HepG2 (cell line): ENCODE data around the gene GNPDA2.

ENCODE experiments used
- ZNF792 ChIP-seq: IDR thresholded peaks from 2 replicates; pipeline ENCODE4 v1.6.1; 2016
- TF ChIP-seq, protein P1 (sequence below): sonication (generic); formaldehyde crosslinking; IDR thresholded peaks from 2 replicates; pipeline ENCODE4 v1.5.0; 2020; ENCODE audit warnings: mild to moderate bottlenecking, missing genetic modification reagents, moderate library complexity

DNA sequence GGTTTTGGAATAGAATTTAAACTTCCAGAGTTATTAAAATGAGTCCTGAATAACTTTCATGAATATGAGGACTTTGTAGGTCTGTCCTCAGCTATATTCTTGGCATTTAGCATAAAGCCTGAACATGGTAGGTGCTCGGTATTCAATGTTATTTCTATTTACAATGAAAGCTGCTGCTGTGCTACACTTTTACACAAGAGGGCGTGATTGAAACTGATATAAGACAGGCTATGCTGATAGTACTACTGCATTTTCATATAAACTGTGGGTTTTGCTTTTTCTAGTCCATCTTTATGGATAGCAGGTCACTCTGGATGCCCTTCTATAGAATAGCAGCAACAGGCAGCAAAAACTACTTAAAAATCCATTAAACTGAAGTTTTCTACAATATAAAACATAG lies 12.3 kb upstream of the GNPDA2 start:
- no peak for TF ChIP-seq ZNF792 (CRISPR knock-in tag)
- TF ChIP-seq, protein P1, sequence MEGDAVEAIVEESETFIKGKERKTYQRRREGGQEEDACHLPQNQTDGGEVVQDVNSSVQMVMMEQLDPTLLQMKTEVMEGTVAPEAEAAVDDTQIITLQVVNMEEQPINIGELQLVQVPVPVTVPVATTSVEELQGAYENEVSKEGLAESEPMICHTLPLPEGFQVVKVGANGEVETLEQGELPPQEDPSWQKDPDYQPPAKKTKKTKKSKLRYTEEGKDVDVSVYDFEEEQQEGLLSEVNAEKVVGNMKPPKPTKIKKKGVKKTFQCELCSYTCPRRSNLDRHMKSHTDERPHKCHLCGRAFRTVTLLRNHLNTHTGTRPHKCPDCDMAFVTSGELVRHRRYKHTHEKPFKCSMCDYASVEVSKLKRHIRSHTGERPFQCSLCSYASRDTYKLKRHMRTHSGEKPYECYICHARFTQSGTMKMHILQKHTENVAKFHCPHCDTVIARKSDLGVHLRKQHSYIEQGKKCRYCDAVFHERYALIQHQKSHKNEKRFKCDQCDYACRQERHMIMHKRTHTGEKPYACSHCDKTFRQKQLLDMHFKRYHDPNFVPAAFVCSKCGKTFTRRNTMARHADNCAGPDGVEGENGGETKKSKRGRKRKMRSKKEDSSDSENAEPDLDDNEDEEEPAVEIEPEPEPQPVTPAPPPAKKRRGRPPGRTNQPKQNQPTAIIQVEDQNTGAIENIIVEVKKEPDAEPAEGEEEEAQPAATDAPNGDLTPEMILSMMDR (CRISPR knock-in tag): no peak
